Stimulated activated memory B cell treated with anti-CD40 and anti-IgM and Interleukin-4, amounts not matched to agents 10 μg/mL and 1 μg/mL and 100 μg/mL, for 72 hours (primary cell): ENCODE data around the gene HS3ST5.

ENCODE experiments used
- ATAC-seq: fragments of 150-1000 bp; cut with Tn5 transposase; 2 replicates; pipeline ENCODE4 v1.10.0; 2021
- H3K27ac Mint-ChIP-seq: one replicate; pipeline ENCODE4 v1.8.0; 2022; ENCODE audit warnings: mild to moderate bottlenecking, mixed read lengths
- H3K27me3 Mint-ChIP-seq: one replicate; pipeline ENCODE4 v1.8.0; 2022; ENCODE audit warnings: mixed read lengths
- H3K36me3 Mint-ChIP-seq: one replicate; pipeline ENCODE4 v1.8.0; 2022; ENCODE audit warnings: mixed read lengths
- H3K4me1 Mint-ChIP-seq: one replicate; pipeline ENCODE4 v1.8.0; 2022; ENCODE audit warnings: mixed read lengths
- H3K4me3 Mint-ChIP-seq: one replicate; pipeline ENCODE4 v1.8.0; 2022; ENCODE audit warnings: mild to moderate bottlenecking, moderate library complexity, mixed read lengths
- H3K9me3 Mint-ChIP-seq: one replicate; pipeline ENCODE4 v1.8.0; 2022; ENCODE audit warnings: mixed read lengths

The HS3ST5 gene

GRCh38 chr6:114301596-114302219 lies 41.1 kb downstream of the HS3ST5 start:
- ATAC-seq, result no peak
- peaks cover 8% of the 10 kb centered on the region for H3K9me3 Mint-ChIP-seq
- H3K4me1 Mint-ChIP-seq, result no peaks in the 10 kb centered on the region
- H3K36me3 Mint-ChIP-seq, result no peaks in the 10 kb centered on the region
- no peaks in the 10 kb centered on the region for H3K27me3 Mint-ChIP-seq
- no peak overlapping the region for H3K27ac Mint-ChIP-seq
- H3K4me3 Mint-ChIP-seq, result no peak overlapping the region

DNA sequence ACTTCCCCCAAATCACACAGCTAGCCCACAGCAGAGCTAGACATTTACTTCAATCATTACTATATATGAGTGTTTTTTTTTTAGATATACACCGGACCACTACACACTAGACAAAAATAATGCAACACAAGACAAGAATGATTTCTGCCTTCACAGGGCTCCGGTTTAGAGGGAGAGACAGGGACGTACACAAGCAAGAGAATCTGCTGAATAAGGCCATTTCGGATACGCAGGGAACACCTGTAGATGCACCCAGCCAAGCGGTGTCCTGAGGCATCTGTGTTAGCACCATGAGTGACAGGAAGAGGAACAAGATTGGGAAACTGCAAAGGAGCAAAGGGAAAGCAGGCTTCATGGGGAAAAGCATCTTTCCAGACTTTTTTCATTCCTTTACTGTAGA lies 45.7 kb downstream of the HS3ST5 start:
- no peaks in the 10 kb centered on the region for H3K4me1 Mint-ChIP-seq
- ATAC-seq, result no peak
- H3K27ac Mint-ChIP-seq, result no peak overlapping the region
- H3K9me3 Mint-ChIP-seq, result peaks cover 6% of the 10 kb centered on the region
- H3K36me3 Mint-ChIP-seq, result no peaks in the 10 kb centered on the region
- H3K4me3 Mint-ChIP-seq, result no peak overlapping the region
- no peaks in the 10 kb centered on the region for H3K27me3 Mint-ChIP-seq

DNA sequence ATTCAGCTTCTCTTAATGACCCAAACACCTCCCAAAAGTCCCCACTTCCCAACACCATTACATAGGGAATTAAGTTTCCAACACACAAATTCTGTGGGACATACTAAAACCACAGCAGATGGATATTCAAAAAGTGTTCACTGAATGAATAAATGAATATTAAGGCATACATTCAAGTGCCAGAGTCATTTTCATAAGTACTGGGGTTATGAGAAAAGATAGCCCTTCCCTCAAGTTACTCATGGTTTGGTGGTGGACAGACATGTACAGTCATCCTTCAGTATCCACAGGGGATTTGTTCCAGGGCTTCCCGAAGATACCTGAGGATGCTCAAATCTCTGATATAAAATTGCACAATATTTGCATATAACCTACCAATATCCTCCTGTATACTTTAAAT lies 50.4 kb downstream of the HS3ST5 start:
- no peaks in the 10 kb centered on the region for H3K36me3 Mint-ChIP-seq
- H3K4me3 Mint-ChIP-seq, result no peak overlapping the region
- H3K9me3 Mint-ChIP-seq, result no peaks in the 10 kb centered on the region
- no peaks in the 10 kb centered on the region for H3K27me3 Mint-ChIP-seq
- ATAC-seq, result no peak
- H3K4me1 Mint-ChIP-seq, result no peaks in the 10 kb centered on the region
- no peak overlapping the region for H3K27ac Mint-ChIP-seq

- ATAC-seq, result no peak
- no peak overlapping the region for H3K4me3 Mint-ChIP-seq
- no peaks in the 10 kb centered on the region for H3K36me3 Mint-ChIP-seq
- no peaks in the 10 kb centered on the region for H3K27me3 Mint-ChIP-seq
- H3K4me1 Mint-ChIP-seq, result no peaks in the 10 kb centered on the region
- H3K27ac Mint-ChIP-seq, result no peak overlapping the region
- no peaks in the 10 kb centered on the region for H3K9me3 Mint-ChIP-seq
Observed at GRCh38 chr6:114291428-114291827, 51.4 kb downstream of the HS3ST5 start.

- H3K4me1 Mint-ChIP-seq, result no peaks in the 10 kb centered on the region
- no peak overlapping the region for H3K27ac Mint-ChIP-seq
- no peak overlapping the region for H3K4me3 Mint-ChIP-seq
- H3K36me3 Mint-ChIP-seq, result no peaks in the 10 kb centered on the region
- H3K27me3 Mint-ChIP-seq, result no peaks in the 10 kb centered on the region
- no peak for ATAC-seq
- H3K9me3 Mint-ChIP-seq, result no peaks in the 10 kb centered on the region
Observed at GRCh38 chr6:114290864-114291263, 52.0 kb downstream of the HS3ST5 start.

- no peak overlapping the region for H3K27ac Mint-ChIP-seq
- H3K4me3 Mint-ChIP-seq, result no peak overlapping the region
- no peaks in the 10 kb centered on the region for H3K27me3 Mint-ChIP-seq
- H3K9me3 Mint-ChIP-seq, result no peaks in the 10 kb centered on the region
- no peaks in the 10 kb centered on the region for H3K36me3 Mint-ChIP-seq
- H3K4me1 Mint-ChIP-seq, result no peaks in the 10 kb centered on the region
- no peak for ATAC-seq
Observed at GRCh38 chr6:114288701-114289495, 53.9 kb downstream of the HS3ST5 start.

DNA sequence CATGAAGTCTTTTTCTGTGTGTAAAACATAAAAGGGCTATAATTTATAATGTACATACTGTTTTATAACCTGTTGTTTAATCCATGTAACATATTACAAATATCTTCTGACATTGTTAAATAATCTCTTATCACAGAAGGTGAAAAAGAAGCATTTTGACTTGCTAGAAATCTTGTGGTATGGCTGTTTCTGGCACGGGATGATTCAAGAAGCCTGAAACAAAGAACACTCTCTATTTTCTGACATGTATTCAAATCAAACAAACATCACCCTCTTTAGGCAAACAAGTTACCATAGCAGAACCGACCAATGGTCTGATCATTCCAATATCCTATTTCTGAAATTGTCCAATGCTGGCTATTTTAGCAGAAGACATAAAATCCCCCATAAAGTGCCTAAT lies 55.4 kb downstream of the HS3ST5 start:
- Mint-ChIP-seq H3K27ac (no peak overlapping the region), H3K4me1 (no peaks in the 10 kb centered on the region), H3K9me3 (no peaks in the 10 kb centered on the region), H3K27me3 (peaks cover 4% of the 10 kb centered on the region), H3K4me3 (no peak overlapping the region), H3K36me3 (no peaks in the 10 kb centered on the region)
- ATAC-seq, result no peak

DNA sequence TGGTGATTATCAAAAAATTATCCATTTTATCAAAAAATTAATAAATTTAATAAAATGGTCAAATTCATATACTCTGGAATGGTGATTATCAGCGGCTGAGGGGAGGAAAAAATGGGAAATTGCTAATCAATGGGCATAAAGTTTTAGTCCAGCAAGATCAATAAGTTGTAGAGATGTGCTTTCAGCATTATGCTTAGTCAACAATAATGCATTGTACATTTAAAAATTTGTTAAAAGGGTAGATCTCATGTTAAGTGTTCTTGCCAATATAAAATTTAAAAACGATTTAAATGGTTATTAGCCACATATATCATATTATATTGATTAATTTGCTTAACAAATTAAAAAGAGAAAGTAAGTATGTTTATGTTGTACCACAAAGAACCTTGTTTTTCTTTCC lies 56.6 kb downstream of the HS3ST5 start:
- no peaks in the 10 kb centered on the region for H3K4me1 Mint-ChIP-seq

DNA sequence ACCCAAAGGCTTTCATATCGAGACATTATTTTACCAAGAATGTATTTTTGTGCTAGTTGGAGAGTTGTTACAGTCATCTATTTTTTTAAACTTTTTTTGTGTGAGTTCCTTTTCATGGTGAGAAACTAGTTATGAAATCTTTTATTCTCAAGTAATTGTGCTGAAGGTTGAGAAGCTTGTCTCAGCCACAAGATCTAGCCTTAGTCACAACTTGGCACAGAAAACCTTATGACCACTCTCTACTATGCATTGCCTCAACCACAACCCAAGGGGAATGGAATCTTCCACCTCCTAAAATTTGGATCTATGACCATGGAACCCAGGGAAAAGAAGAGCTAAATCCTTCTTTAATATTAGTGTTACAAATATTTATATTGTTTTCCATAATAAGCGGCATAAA lies 58.5 kb downstream of the HS3ST5 start:
- no peaks in the 10 kb centered on the region for H3K9me3 Mint-ChIP-seq
- peaks cover 7% of the 10 kb centered on the region for H3K27me3 Mint-ChIP-seq
- H3K4me1 Mint-ChIP-seq, result no peaks in the 10 kb centered on the region
- no peaks in the 10 kb centered on the region for H3K36me3 Mint-ChIP-seq
- H3K4me3 Mint-ChIP-seq, result no peak overlapping the region
- no peak overlapping the region for H3K27ac Mint-ChIP-seq
- ATAC-seq, result no peak

More for the DNA sequence above, 56.6 kb downstream of the HS3ST5 start:
- H3K27me3 Mint-ChIP-seq, result peaks cover 7% of the 10 kb centered on the region
- no peaks in the 10 kb centered on the region for H3K9me3 Mint-ChIP-seq
- H3K27ac Mint-ChIP-seq, result no peak overlapping the region
- no peaks in the 10 kb centered on the region for H3K36me3 Mint-ChIP-seq
- ATAC-seq, result no peak
- H3K4me3 Mint-ChIP-seq, result no peak overlapping the region

GRCh38 chr6:114282292-114282691 lies 60.5 kb downstream of the HS3ST5 start:
- no peak overlapping the region for H3K27ac Mint-ChIP-seq
- H3K36me3 Mint-ChIP-seq, result no peaks in the 10 kb centered on the region
- H3K27me3 Mint-ChIP-seq, result peaks cover 7% of the 10 kb centered on the region
- H3K4me1 Mint-ChIP-seq, result no peaks in the 10 kb centered on the region
- H3K9me3 Mint-ChIP-seq, result no peaks in the 10 kb centered on the region
- ATAC-seq, result no peak
- H3K4me3 Mint-ChIP-seq, result no peak overlapping the region

DNA sequence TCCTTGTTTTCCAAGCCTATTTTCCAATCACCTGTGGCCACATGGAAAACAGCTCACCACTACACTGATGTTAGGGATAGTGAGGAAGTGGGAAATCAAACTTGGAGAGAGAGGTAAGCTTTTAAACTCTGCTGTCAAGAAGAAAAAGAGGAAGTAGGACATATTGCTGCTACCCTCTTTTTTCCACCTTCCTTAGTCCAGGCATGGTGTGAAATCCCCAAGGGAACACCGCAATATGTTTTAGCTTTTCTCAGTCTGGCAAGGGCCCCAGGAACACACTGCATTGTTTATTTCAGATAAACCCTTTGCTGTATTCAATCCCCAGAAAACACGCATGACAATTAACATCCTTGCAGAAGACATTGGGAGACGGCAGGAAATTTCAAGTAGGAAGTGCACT lies 61.3 kb downstream of the HS3ST5 start:
- Mint-ChIP-seq H3K4me1 (no peaks in the 10 kb centered on the region), H3K4me3 (no peak overlapping the region), H3K27ac (no peak overlapping the region), H3K9me3 (no peaks in the 10 kb centered on the region), H3K36me3 (no peaks in the 10 kb centered on the region), H3K27me3 (peaks cover 7% of the 10 kb centered on the region)
- no peak for ATAC-seq

- H3K4me1 Mint-ChIP-seq, result no peaks in the 10 kb centered on the region
- H3K27ac Mint-ChIP-seq, result no peak overlapping the region
- ATAC-seq, result no peak
Observed at GRCh38 chr6:114280239-114280982, 62.4 kb downstream of the HS3ST5 start.

DNA sequence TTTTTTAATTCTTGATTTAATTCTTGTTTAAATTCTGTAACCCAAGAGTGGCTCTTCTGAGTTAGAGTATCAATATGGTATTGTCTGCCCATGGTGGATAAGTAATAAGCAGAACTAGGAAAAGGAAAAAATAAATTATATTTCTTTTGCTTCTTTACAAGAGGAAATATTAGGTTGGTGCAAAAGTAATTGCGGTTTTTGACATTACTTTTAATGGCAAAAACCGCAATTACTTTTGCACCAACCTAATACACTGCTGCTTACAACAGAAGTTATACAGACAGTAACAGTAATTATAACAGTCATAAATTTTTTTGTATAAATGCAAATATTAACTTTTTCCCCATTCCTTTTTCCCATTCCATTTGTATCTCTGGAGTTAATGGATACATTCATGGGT lies 65.6 kb downstream of the HS3ST5 start:
- H3K4me1 Mint-ChIP-seq, result no peaks in the 10 kb centered on the region
- peaks cover under 1% of the 10 kb centered on the region for H3K27me3 Mint-ChIP-seq
- no peaks in the 10 kb centered on the region for H3K9me3 Mint-ChIP-seq
- ATAC-seq, result no peak
- no peaks in the 10 kb centered on the region for H3K36me3 Mint-ChIP-seq
- H3K4me3 Mint-ChIP-seq, result no peak overlapping the region
- no peak overlapping the region for H3K27ac Mint-ChIP-seq

More at GRCh38 chr6:114280239-114280982, 62.4 kb downstream of the HS3ST5 start:
- Mint-ChIP-seq H3K4me3 (no peak overlapping the region), H3K9me3 (no peaks in the 10 kb centered on the region), H3K27me3 (peaks cover 7% of the 10 kb centered on the region), H3K36me3 (no peaks in the 10 kb centered on the region)

- ATAC-seq, result no peak
- no peak overlapping the region for H3K27ac Mint-ChIP-seq
Observed at GRCh38 chr6:114276783-114277182, 66.0 kb downstream of the HS3ST5 start.

DNA sequence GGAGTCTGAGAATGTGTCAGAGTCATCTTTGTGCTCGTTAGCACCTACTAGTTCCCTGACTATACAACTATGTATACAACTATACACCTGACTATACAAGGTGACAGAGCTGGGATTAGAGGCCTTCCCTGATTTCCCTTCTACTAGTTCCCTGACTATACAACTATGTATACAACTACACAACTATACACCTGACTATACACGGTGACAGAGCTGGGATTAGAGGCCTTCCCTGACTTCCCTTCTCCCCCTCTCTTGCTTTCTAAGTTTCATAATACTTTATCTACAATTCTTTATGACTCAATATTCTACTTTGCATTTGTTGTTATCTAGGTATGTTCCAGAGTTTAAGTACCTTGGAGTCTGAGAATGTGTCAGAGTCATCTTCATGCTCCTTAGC lies 68.0 kb downstream of the HS3ST5 start:
- Mint-ChIP-seq H3K27ac (no peak overlapping the region), H3K27me3 (no peaks in the 10 kb centered on the region), H3K36me3 (no peaks in the 10 kb centered on the region), H3K4me1 (no peaks in the 10 kb centered on the region), H3K9me3 (no peaks in the 10 kb centered on the region), H3K4me3 (no peak overlapping the region)
- ATAC-seq, result no peak

More at GRCh38 chr6:114276783-114277182, 66.0 kb downstream of the HS3ST5 start:
- Mint-ChIP-seq H3K4me3 (no peak overlapping the region), H3K36me3 (no peaks in the 10 kb centered on the region), H3K27me3 (no peaks in the 10 kb centered on the region), H3K9me3 (no peaks in the 10 kb centered on the region), H3K4me1 (no peaks in the 10 kb centered on the region)
